HG03097 (cell line): ENCODE results near the gene GRIN3A.
"Not testable (repeated sequence)": the region's sequence is repeated elsewhere in the genome, so short reads cannot be mapped to it uniquely, and the experiment has no call there.

Experiments used
- ATAC-seq: cut with Tn5 transposase; IDR thresholded peaks from one replicate; pipeline ENCODE4 v1.9.1; 2021; ENCODE audit not compliant: unreplicated experiment, low FRiP score

GRIN3A gene

GRCh38 chr9:101585740-101586139, 152.7 kb downstream of the GRIN3A start:
- ATAC-seq, result no peak

- no peak for ATAC-seq
Measured at GRCh38 chr9:101582553-101582952, 155.9 kb downstream of the GRIN3A start.

GRCh38 chr9:101579711-101580545, 158.5 kb downstream of the GRIN3A start:
- ATAC-seq, result no peak

GRCh38 chr9:101578378-101578777, 160.1 kb downstream of the GRIN3A start:
- ATAC-seq, result no peak

- ATAC-seq, result no peak
Measured at GRCh38 chr9:101574731-101575333, 163.6 kb downstream of the GRIN3A start.

GRCh38 chr9:101572316-101572715, 166.1 kb downstream of the GRIN3A start:
- ATAC-seq, result no peak

- ATAC-seq, result no peak
Measured at GRCh38 chr9:101571114-101571513, 167.3 kb downstream of the GRIN3A start.

GRCh38 chr9:101569741-101570501, 168.5 kb downstream of the GRIN3A start:
- no peak for ATAC-seq

GRCh38 chr9:101567725-101568350, 170.6 kb downstream of the GRIN3A start:
- ATAC-seq, result no peak

GRCh38 chr9:101566904-101567724, 171.3 kb downstream of the GRIN3A start:
- ATAC-seq, result no peak

GRCh38 chr9:101564252-101564651, 174.2 kb downstream of the GRIN3A start:
- ATAC-seq, result no peak

- ATAC-seq, result no peak
Measured at GRCh38 chr9:101562966-101563365, 175.5 kb downstream of the GRIN3A start.

GRCh38 chr9:101561740-101562139, 176.7 kb downstream of the GRIN3A start:
- no peak for ATAC-seq

- ATAC-seq, result not testable (repeated sequence)
Measured at GRCh38 chr9:101549472-101550098, 188.9 kb downstream of the GRIN3A start.

- ATAC-seq, result no peak
Measured at GRCh38 chr9:101543098-101543735, 195.2 kb downstream of the GRIN3A start.

- ATAC-seq, result no peak
Measured at GRCh38 chr9:101540069-101540468, 198.4 kb downstream of the GRIN3A start.

GRCh38 chr9:101536938-101537337, 201.5 kb downstream of the GRIN3A start:
- ATAC-seq, result no peak

GRCh38 chr9:101536351-101536750, 202.1 kb downstream of the GRIN3A start:
- no peak for ATAC-seq
